ENCODE measurements around the gene GOSR2. TPM values are rescaled to one million over a fixed set of nuclear protein-coding genes. Genes with fewer than 3 reads are reported as not detected.
A peak's percentile ranks its signal among the peaks of the same experiment; 100 is the strongest.

The GOSR2 gene
- total RNA-seq, 1 experiment from 2014 or later: 59.1 TPM

DNA sequence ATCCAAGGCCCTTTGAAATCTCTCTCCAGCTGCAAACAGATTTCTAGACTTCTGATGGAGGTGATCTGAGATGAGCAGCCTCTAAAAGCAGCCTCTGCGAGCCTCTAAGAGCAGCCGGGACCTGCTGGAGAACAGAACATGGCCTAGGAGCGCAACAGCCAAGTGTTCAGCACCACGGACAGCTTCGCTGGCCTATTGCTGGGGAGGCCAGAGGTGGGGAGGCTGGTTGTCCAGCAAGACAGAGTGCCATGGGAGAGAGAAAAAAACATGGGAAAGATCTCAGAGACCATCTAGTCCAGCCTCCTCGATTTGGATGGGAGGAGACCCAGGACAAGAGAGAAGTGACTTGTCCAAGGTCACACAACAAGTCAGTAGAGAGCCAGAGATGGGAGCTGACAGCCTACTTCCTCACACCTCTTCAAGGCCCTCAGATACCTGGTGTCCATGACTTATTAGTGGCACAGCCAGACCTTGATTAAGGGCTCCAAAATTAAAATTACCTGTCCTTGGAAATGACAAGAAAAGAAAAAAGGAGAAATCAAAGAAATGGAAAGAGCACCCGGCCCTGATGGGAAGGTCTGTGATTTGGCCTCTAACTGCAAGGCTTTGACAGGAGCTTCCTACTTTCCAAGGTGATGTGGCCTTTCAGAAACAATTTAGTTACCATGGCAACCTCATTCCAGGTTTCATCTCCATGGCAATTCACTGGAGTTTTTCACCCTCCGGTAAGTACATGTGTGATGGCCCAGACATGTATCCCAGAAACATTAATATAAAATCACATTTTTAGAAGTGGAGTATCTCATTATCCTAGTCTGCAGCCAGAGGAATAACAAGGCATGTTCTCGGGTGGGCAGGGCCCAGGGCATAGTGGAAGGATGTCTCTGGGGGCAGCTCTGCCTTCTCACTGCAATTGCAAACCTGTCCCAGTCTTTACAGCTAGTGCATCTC lies 41.6 kb downstream of the GOSR2 start:
- H3K9me3 ChIP-seq (ENCODE audit: low read length): no peaks in the 10 kb centered on the region
- DNase-seq: peak; percentile 55
- no peaks in the 10 kb centered on the region for H3K36me3 ChIP-seq (ENCODE audit: insufficient read depth, low read length)
- no peak overlapping the region for H3K4me3 ChIP-seq (ENCODE audit: low read length)
- H3K4me2 ChIP-seq (ENCODE audit: low read depth, low read length, poor library complexity, severe bottlenecking): no peak overlapping the region
- H4K20me1 ChIP-seq (ENCODE audit: insufficient read depth, low read depth, low read length): no peaks in the 10 kb centered on the region
- H3K9ac ChIP-seq (ENCODE audit: low read length): no peak overlapping the region
- no peaks in the 10 kb centered on the region for H3K9me2 ChIP-seq (replicated peaks; ENCODE audit: insufficient read depth, low read length)
- no peak overlapping the region for H2AFZ ChIP-seq (ENCODE audit: low read length)
- no peaks in the 10 kb centered on the region for H3K4me1 ChIP-seq (ENCODE audit: low read length)
- H3K27ac ChIP-seq (ENCODE audit: low read length): no peak overlapping the region
- H3K27me3 ChIP-seq (ENCODE audit: low read length): no peaks in the 10 kb centered on the region
- H3K79me2 ChIP-seq (ENCODE audit: low read length): no peaks in the 10 kb centered on the region

DNA sequence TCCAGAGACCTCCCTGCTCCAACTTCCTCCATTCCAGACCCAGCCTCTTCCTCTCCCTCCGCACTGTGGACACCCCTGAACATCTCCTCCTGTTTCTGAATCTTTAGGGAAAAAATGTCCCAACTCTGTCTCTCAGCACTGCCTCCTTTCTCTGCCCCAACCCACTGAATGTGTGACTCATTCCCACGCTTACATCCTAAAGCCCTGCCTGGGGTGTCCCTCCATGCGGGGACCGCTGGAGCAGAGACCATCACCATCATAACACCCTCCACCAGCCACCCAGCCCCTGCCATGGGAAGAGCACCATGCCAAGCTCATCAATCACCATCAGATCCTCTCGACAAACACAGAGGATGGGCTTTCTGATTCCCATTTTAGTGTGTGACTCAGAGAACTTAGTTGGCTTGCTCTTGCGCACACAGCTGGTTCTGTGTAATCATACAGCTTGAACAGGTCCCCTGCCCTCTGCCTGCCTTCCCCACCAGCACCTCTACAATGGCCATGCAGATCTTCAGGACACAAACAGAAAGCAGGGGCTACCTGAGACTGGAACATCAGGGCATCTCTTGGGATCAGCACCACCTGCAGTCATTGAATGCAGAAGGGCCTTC lies 45.4 kb downstream of the GOSR2 start:
- H2AFZ ChIP-seq (ENCODE audit: low read length): no peak overlapping the region
- H3K4me1 ChIP-seq (ENCODE audit: low read length): no peaks in the 10 kb centered on the region
- H3K9me2 ChIP-seq (replicated peaks; ENCODE audit: insufficient read depth, low read length): no peaks in the 10 kb centered on the region
- no peak overlapping the region for H3K4me3 ChIP-seq (ENCODE audit: low read length)
- H3K36me3 ChIP-seq (ENCODE audit: insufficient read depth, low read length): no peaks in the 10 kb centered on the region
- no peak for DNase-seq
- H3K9ac ChIP-seq (ENCODE audit: low read length): no peak overlapping the region
- H3K9me3 ChIP-seq (ENCODE audit: low read length): no peaks in the 10 kb centered on the region
- no peak overlapping the region for H3K27ac ChIP-seq (ENCODE audit: low read length)
- no peaks in the 10 kb centered on the region for H3K79me2 ChIP-seq (ENCODE audit: low read length)
- H3K27me3 ChIP-seq (ENCODE audit: low read length): no peaks in the 10 kb centered on the region
- no peak overlapping the region for H3K4me2 ChIP-seq (ENCODE audit: low read depth, low read length, poor library complexity, severe bottlenecking)
- H4K20me1 ChIP-seq (ENCODE audit: insufficient read depth, low read depth, low read length): no peaks in the 10 kb centered on the region

DNA sequence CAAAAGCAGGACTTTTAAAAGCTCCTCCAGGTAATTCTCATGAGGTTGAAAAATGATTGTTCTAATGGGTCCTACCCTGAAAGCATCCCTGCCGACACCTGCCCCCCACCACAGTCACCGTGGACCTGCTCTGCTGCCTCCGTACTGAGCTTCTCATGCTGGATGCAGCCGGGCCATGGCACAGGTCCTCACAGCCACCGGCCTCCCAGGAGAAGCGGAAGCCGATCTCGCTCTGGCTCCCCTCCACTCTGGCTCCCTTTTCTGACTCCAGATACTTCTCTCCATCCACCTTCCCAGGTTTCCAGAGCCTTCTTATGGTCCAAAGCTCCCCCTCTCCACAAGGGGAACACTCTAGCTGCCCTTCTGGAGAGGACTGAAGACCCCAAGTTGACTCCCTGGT lies 45.9 kb downstream of the GOSR2 start:
- Histone ChIP-seq H3K36me3 (ENCODE audit: insufficient read depth, low read length) (no peaks in the 10 kb centered on the region), H3K4me2 (ENCODE audit: low read depth, low read length, poor library complexity, severe bottlenecking) (no peak overlapping the region), H3K9me3 (ENCODE audit: low read length) (no peaks in the 10 kb centered on the region), H3K9me2 (replicated peaks; ENCODE audit: insufficient read depth, low read length) (no peaks in the 10 kb centered on the region), H4K20me1 (ENCODE audit: insufficient read depth, low read depth, low read length) (no peaks in the 10 kb centered on the region), H3K4me3 (ENCODE audit: low read length) (no peak overlapping the region), H3K9ac (ENCODE audit: low read length) (no peak overlapping the region), H3K4me1 (ENCODE audit: low read length) (no peaks in the 10 kb centered on the region), H3K27me3 (ENCODE audit: low read length) (no peaks in the 10 kb centered on the region), H3K79me2 (ENCODE audit: low read length) (no peaks in the 10 kb centered on the region), H2AFZ (ENCODE audit: low read length) (no peak overlapping the region), H3K27ac (ENCODE audit: low read length) (no peak overlapping the region)
- DNase-seq: no peak

DNA sequence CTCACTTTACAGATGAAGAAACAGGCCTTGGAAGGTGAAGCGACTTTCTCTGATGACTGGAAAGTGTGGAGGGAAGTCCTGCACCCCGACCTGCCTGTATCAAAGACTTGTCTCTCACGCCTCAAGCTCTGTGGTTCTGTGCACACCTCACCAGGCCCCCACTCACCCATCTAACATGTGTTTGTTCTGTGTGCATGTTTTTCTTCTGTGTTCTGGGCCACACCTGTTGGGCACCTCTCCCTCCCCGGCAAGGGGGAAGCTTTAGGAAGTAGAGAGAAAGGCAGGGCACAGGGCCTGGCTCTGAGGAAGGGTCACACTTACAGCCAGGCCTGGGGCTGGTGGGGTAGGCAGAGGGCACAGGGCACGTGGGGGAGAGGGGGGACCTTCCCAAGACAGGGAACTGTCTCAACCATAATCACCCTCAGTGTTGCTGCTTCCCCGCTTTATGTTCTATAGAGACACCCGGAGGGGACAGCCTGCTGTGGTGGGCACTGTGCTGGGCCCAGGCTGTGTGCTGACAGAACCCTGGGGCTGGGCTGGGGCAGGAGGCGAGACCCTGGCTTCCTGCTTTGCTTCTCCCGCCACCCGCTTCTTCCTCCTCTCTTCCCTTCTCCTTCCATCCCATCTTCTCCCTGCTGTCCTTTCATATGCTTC lies 48.8 kb downstream of the GOSR2 start:
- Histone ChIP-seq H3K4me3 (ENCODE audit: low read length) (no peak overlapping the region), H3K4me2 (ENCODE audit: low read depth, low read length, poor library complexity, severe bottlenecking) (no peak overlapping the region), H2AFZ (ENCODE audit: low read length) (no peak overlapping the region), H3K9me3 (ENCODE audit: low read length) (no peaks in the 10 kb centered on the region), H4K20me1 (ENCODE audit: insufficient read depth, low read depth, low read length) (no peaks in the 10 kb centered on the region), H3K4me1 (ENCODE audit: low read length) (no peaks in the 10 kb centered on the region), H3K79me2 (ENCODE audit: low read length) (no peaks in the 10 kb centered on the region), H3K9ac (ENCODE audit: low read length) (no peak overlapping the region), H3K9me2 (replicated peaks; ENCODE audit: insufficient read depth, low read length) (no peaks in the 10 kb centered on the region), H3K27ac (ENCODE audit: low read length) (no peak overlapping the region), H3K36me3 (ENCODE audit: insufficient read depth, low read length) (no peaks in the 10 kb centered on the region), H3K27me3 (ENCODE audit: low read length) (no peaks in the 10 kb centered on the region)
- no peak for DNase-seq

DNA sequence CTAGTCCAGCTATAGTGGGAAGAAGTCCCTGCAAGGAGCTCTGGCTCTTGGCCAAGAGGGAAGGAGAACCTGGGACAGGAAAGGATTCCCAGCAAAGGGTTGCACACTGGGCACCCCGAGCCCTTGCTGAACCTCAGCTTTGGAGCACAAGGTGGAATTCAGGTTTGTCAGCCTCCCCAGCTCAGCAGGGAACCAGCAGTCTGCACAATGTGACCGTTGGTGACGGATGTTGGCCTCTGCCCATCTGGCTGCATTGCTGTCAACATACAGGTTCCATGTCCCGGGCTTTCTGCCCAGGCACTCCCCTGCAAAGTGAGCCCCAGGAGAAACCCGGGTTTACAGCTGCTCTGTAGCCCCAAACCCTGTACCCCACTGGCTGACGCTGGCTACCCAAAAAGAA lies 49.4 kb downstream of the GOSR2 start:
- Histone ChIP-seq H3K27ac (ENCODE audit: low read length) (no peak overlapping the region), H3K9me3 (ENCODE audit: low read length) (no peaks in the 10 kb centered on the region), H4K20me1 (ENCODE audit: insufficient read depth, low read depth, low read length) (no peaks in the 10 kb centered on the region), H3K9me2 (replicated peaks; ENCODE audit: insufficient read depth, low read length) (no peaks in the 10 kb centered on the region), H2AFZ (ENCODE audit: low read length) (no peak overlapping the region), H3K9ac (ENCODE audit: low read length) (no peak overlapping the region), H3K27me3 (ENCODE audit: low read length) (no peaks in the 10 kb centered on the region), H3K36me3 (ENCODE audit: insufficient read depth, low read length) (no peaks in the 10 kb centered on the region), H3K4me2 (ENCODE audit: low read depth, low read length, poor library complexity, severe bottlenecking) (no peak overlapping the region), H3K4me1 (ENCODE audit: low read length) (no peaks in the 10 kb centered on the region), H3K4me3 (ENCODE audit: low read length) (no peak overlapping the region), H3K79me2 (ENCODE audit: low read length) (no peaks in the 10 kb centered on the region)
- no peak for DNase-seq

DNA sequence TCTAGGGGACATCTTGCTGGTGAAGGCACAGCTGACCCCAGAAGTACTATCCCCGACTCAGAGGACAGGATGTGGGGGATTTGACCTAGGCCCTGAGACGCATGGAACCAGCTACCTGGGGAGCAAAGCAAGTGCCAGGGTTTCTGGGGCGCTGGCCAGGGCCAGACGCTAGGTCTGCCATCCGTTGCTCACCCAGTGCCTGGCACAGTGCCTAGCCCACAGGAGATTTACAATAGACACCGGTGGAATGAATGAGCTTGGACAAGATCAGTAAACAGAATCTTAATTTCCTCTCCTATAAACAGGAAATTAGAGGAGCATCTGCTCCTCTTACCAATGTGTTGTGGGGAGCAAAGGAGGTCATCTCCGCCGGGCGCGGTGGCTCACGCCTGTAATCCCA lies 51.1 kb downstream of the GOSR2 start:
- Histone ChIP-seq H3K36me3 (ENCODE audit: insufficient read depth, low read length) (no peaks in the 10 kb centered on the region), H3K4me3 (ENCODE audit: low read length) (no peak overlapping the region), H3K27me3 (ENCODE audit: low read length) (no peaks in the 10 kb centered on the region), H3K4me2 (ENCODE audit: low read depth, low read length, poor library complexity, severe bottlenecking) (no peak overlapping the region), H3K4me1 (ENCODE audit: low read length) (no peaks in the 10 kb centered on the region), H3K27ac (ENCODE audit: low read length) (no peak overlapping the region), H3K9me3 (ENCODE audit: low read length) (no peaks in the 10 kb centered on the region), H3K9me2 (replicated peaks; ENCODE audit: insufficient read depth, low read length) (no peaks in the 10 kb centered on the region), H4K20me1 (ENCODE audit: insufficient read depth, low read depth, low read length) (no peaks in the 10 kb centered on the region), H3K79me2 (ENCODE audit: low read length) (no peaks in the 10 kb centered on the region), H2AFZ (ENCODE audit: low read length) (no peak overlapping the region), H3K9ac (ENCODE audit: low read length) (no peak overlapping the region)
- DNase-seq: no peak

DNA sequence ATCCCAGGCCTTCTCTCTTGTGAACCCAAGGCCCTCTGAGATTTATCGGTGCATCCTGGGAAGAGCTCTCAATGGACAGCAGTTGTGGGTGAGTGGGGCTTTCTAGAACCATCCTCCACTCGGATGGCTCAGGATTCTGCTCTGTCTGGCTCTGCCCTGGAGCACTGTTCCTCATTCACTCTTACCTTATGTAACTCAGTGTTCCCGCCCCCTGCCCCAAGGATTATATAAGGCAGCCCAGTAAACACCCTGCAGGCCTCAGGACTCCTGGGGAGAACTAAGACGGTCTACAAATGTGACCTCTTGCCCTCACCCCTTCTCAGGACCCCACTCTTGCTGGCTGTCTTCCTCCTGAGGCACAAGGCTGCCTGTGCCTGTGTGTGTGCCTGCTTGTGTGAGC lies 52.3 kb downstream of the GOSR2 start:
- Histone ChIP-seq H3K79me2 (ENCODE audit: low read length) (no peaks in the 10 kb centered on the region), H3K27me3 (ENCODE audit: low read length) (no peaks in the 10 kb centered on the region), H2AFZ (ENCODE audit: low read length) (no peak overlapping the region), H3K9me2 (replicated peaks; ENCODE audit: insufficient read depth, low read length) (no peaks in the 10 kb centered on the region), H3K4me1 (ENCODE audit: low read length) (no peaks in the 10 kb centered on the region), H4K20me1 (ENCODE audit: insufficient read depth, low read depth, low read length) (no peaks in the 10 kb centered on the region), H3K27ac (ENCODE audit: low read length) (no peak overlapping the region), H3K9ac (ENCODE audit: low read length) (no peak overlapping the region), H3K4me3 (ENCODE audit: low read length) (no peak overlapping the region), H3K36me3 (ENCODE audit: insufficient read depth, low read length) (no peaks in the 10 kb centered on the region), H3K4me2 (ENCODE audit: low read depth, low read length, poor library complexity, severe bottlenecking) (no peak overlapping the region), H3K9me3 (ENCODE audit: low read length) (no peaks in the 10 kb centered on the region)
- DNase-seq: no peak

DNA sequence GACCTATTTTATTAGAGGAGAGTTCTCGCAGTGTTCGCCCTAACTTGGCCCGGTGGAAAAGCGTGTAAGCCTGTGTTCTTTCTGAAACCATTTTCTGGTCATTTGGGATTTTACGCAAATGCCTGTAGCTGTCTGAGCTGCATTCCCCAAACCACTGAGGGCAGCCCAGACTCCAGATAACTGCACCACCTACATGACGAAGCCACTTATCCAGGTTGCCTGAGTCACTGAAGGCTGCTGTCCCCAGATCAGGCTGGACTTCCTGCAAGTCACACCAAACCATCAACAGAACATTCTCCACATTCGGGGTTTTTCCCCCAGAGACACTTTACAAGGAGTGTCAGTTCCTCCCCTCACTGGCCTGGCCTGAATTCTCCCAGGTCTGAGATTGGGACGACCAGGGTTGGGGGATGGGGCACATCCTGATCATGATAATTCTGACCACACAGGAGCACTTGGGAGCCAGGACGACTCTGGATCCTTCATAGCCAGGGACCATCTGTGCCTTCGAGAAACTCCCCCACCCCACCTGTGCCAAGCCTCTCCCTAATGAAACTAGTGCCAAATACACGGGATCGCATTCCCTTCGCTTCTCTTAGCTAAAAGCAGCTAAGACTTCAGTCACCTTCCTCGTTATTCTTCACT lies 53.8 kb downstream of the GOSR2 start:
- Histone ChIP-seq H3K9ac (ENCODE audit: low read length) (no peak overlapping the region), H3K4me1 (ENCODE audit: low read length) (peaks cover 3% of the 10 kb centered on the region; the same call in 1 of the 2 replicates), H3K4me2 (ENCODE audit: low read depth, low read length, poor library complexity, severe bottlenecking) (no peak overlapping the region), H3K9me3 (ENCODE audit: low read length) (no peaks in the 10 kb centered on the region), H3K9me2 (replicated peaks; ENCODE audit: insufficient read depth, low read length) (no peaks in the 10 kb centered on the region), H2AFZ (ENCODE audit: low read length) (no peak overlapping the region), H3K79me2 (ENCODE audit: low read length) (no peaks in the 10 kb centered on the region), H3K36me3 (ENCODE audit: insufficient read depth, low read length) (no peaks in the 10 kb centered on the region), H4K20me1 (ENCODE audit: insufficient read depth, low read depth, low read length) (no peaks in the 10 kb centered on the region), H3K4me3 (ENCODE audit: low read length) (no peak overlapping the region), H3K27ac (ENCODE audit: low read length) (no peak overlapping the region), H3K27me3 (ENCODE audit: low read length) (no peaks in the 10 kb centered on the region)
- DNase-seq: no peak

All from Karpas-422 (cell line).